Body of pancreas (tissue), 4 donors: ENCODE results near the gene OR6V1.

Experiments used
- CTCF ChIP-seq, 7 experiments: fragments of 450-650 bp in 4 of 7; fragments of 200-600 bp in 3 of 7; sonication (generic) in 3 of 7; IDR thresholded peaks; one replicate each; pipeline ENCODE4 v1.5.1; 2016 to 2019; ENCODE audit warnings: antibody characterized with exemption in 7 of 7
- POLR2A ChIP-seq, 3 donors: fragments of 450-650 bp; IDR thresholded peaks; one replicate each; pipeline ENCODE4 v1.6.1; 2016; ENCODE audit warnings: antibody characterized with exemption in 3 of 3, mild to moderate bottlenecking in 2 of 3

GRCh38 chr7:143003393-143004051 is 48.6 kb upstream of the OR6V1 start:
- TF ChIP-seq CTCF (IDR thresholded peaks at IDR 0.05) (peak; percentile 65 to 84 (median 77)), POLR2A (IDR thresholded peaks at IDR 0.05) (no peak)
